H1 (cell line): ENCODE data around the gene TRIM62.

Experiments
- ATF3 ChIP-seq: IDR thresholded peaks from 2 replicates; pipeline ENCODE4 v1.6.1; 2011; ENCODE audit warnings: low read depth, mild to moderate bottlenecking, low read length; ENCODE audit not compliant: insufficient read depth
- CHD1 ChIP-seq: IDR thresholded peaks from 2 replicates; pipeline ENCODE4 v1.6.1; 2012; ENCODE audit warnings: low read depth, low read length, improper control_type of control experiment
- CTCF ChIP-seq, 3 experiments: IDR thresholded peaks; 1 replicate in 2 of 3; 2 replicates in 1 of 3; pipeline versions ENCODE4 v1.5.1 to v1.6.1; 2011; ENCODE audit warnings: low read length in 3 of 3, mild to moderate bottlenecking in 3 of 3, inconsistent platforms in 2 of 3, low read depth in 1 of 3, moderate library complexity in 1 of 3; ENCODE audit not compliant: insufficient read depth in 1 of 3; ENCODE audit errors: control extremely low read depth in 1 of 3
- EP300 ChIP-seq, 2 experiments: IDR thresholded peaks; 1 replicate in 1 of 2; 2 replicates in 1 of 2; pipeline ENCODE4 v1.6.1; 2011 to 2012; ENCODE audit warnings: low read depth in 2 of 2, low read length in 2 of 2, mild to moderate bottlenecking in 2 of 2, borderline replicate concordance in 1 of 2, inconsistent platforms in 1 of 2, moderate library complexity in 1 of 2
- EZH2 ChIP-seq: fragments of 200-600 bp; sonication (generic); IDR thresholded peaks from 2 replicates; pipeline ENCODE4 v1.7.1; 2012; ENCODE audit warnings: low read depth, mild to moderate bottlenecking, moderate library complexity, low read length, inconsistent platforms; ENCODE audit not compliant: severe bottlenecking
- HDAC6 ChIP-seq: IDR thresholded peaks from one replicate; pipeline ENCODE4 v1.7.1; 2012; ENCODE audit warnings: low read depth, mild to moderate bottlenecking, inconsistent platforms, low read length, moderate library complexity
- JUN ChIP-seq: IDR thresholded peaks from 2 replicates; pipeline ENCODE4 v1.6.1; 2011; ENCODE audit warnings: low read depth, mild to moderate bottlenecking, improper control_type of control experiment, low read length
- MAFK ChIP-seq: IDR thresholded peaks from 2 replicates; pipeline ENCODE4 v1.6.1; 2012; ENCODE audit warnings: low read depth, mild to moderate bottlenecking, improper control_type of control experiment, low read length
- NRF1 ChIP-seq: IDR thresholded peaks from 2 replicates; pipeline ENCODE4 v1.6.1; 2011; ENCODE audit warnings: mild to moderate bottlenecking, low read depth, low read length, improper control_type of control experiment
- POLR2A ChIP-seq, 2 experiments: IDR thresholded peaks; 1 replicate in 1 of 2; 2 replicates in 1 of 2; pipeline ENCODE4 v1.6.1; 2011; ENCODE audit warnings: low read depth in 2 of 2, low read length in 2 of 2, mild to moderate bottlenecking in 2 of 2; ENCODE audit errors: control extremely low read depth in 1 of 2
- POU5F1 ChIP-seq: IDR thresholded peaks from 2 replicates; pipeline ENCODE4 v1.6.1; 2011; ENCODE audit warnings: low read depth, mild to moderate bottlenecking, low read length, moderate library complexity
- RAD21 ChIP-seq, 2 experiments: IDR thresholded peaks in 1 of 2; conservative IDR thresholded peaks in 1 of 2; 2 replicates each; pipeline ENCODE4 v1.6.1; 2011; ENCODE audit warnings: low read depth in 2 of 2, low read length in 2 of 2, improper control_type of control experiment in 1 of 2, inconsistent platforms in 1 of 2, mild to moderate bottlenecking in 1 of 2, moderate library complexity in 1 of 2
- RBBP5 ChIP-seq: IDR thresholded peaks from 2 replicates; pipeline ENCODE4 v1.7.1; 2012; ENCODE audit warnings: low read depth, mild to moderate bottlenecking, inconsistent platforms, low read length, moderate library complexity, borderline replicate concordance
- SIN3A ChIP-seq, 2 experiments: IDR thresholded peaks in 1 of 2; conservative IDR thresholded peaks in 1 of 2; 2 replicates each; pipeline ENCODE4 v1.6.1; 2011 to 2012; ENCODE audit warnings: low read length in 2 of 2, improper control_type of control experiment in 1 of 2, low read depth in 1 of 2, mild to moderate bottlenecking in 1 of 2

GRCh38 chr1:33117440-33118085 lies 64.3 kb downstream of the TRIM62 start:
- TF ChIP-seq HDAC6 (no peak), RAD21 (IDR thresholded peaks at IDR 0.05 in 1 of 2, conservative IDR thresholded peaks at IDR 0.05 in 1 of 2; ENCODE audit: low read depth in 2 of 2, low read length in 2 of 2) (no peak), MAFK (no peak), SIN3A (conservative IDR thresholded peaks at IDR 0.05 in 1 of 2, IDR thresholded peaks at IDR 0.05 in 1 of 2; ENCODE audit: low read depth in 1 of 2, low read length in 2 of 2) (no peak), POLR2A (IDR thresholded peaks at IDR 0.05; ENCODE audit: control extremely low read depth in 1 of 2, low read depth in 2 of 2, low read length in 2 of 2) (no peak), CTCF (IDR thresholded peaks at IDR 0.05; ENCODE audit: control extremely low read depth in 1 of 3, insufficient read depth in 1 of 3, low read depth in 1 of 3, low read length in 3 of 3) (no peak), EP300 (IDR thresholded peaks at IDR 0.05; ENCODE audit: borderline replicate concordance in 1 of 2, low read depth in 2 of 2, low read length in 2 of 2) (no peak), JUN (no peak), NRF1 (no peak), RBBP5 (no peak), ATF3 (no peak), EZH2 (no peak), CHD1 (no peak), POU5F1 (no peak)
